Measurements from ENCODE around the gene DLGAP1.

The DLGAP1 gene

DNA sequence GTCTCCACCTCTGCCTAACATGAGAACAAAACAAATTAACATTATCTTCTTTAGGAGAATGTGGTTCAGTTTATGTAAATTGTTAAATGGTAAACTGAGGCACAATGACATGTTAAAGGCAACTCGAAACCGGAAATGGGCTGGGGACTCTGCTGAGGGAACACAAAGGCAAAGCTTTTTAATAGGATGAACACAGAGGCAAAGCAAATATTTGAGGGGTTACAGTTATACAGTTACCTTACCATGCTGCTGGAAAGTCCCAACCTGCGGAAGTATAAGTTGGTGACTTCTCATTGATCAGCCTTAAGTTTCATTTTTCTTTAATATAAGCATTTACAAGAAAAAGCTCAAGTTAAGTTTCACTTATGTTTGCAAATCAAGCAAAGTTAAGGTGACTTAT lies 195.0 kb downstream of the DLGAP1 start:
- H3K27me3 ChIP-seq (replicated peaks in 2 of 5; ENCODE audit: control insufficient read depth in 4 of 5, insufficient read depth in 5 of 5, low read length in 4 of 5), result no peaks in the 10 kb centered on the region
- WGBS (ENCODE audit: insufficient coverage), result 91% methylated on average over 2 of the region's 3 CpGs
- no peaks in the 10 kb centered on the region for H3K9me3 ChIP-seq (ENCODE audit: control extremely low read depth in 1 of 5, control insufficient read depth in 4 of 5, insufficient read depth in 2 of 5, low read depth in 1 of 5, low read length in 4 of 5)
- no peak for DNase-seq
- no peaks in the 10 kb centered on the region for H3K36me3 ChIP-seq (ENCODE audit: control insufficient read depth in 4 of 4, insufficient read depth in 4 of 4, low read length in 3 of 4)
- H3K4me3 ChIP-seq (ENCODE audit: control insufficient read depth in 1 of 7, extremely low read depth in 1 of 7, insufficient read depth in 4 of 7, low read depth in 2 of 7, low read length in 6 of 7), result no peak overlapping the region
- no peak overlapping the region for H3K27ac ChIP-seq (ENCODE audit: insufficient read depth in 1 of 2, low read depth in 1 of 2, low read length in 2 of 2, poor library complexity in 1 of 2, severe bottlenecking in 2 of 2)
- CTCF ChIA-PET, result no interaction called here
- POLR2A ChIA-PET, result no interaction called here
- H3K4me1 ChIP-seq (ENCODE audit: control extremely low read depth in 1 of 4, control insufficient read depth in 4 of 4, insufficient read depth in 4 of 4, low read length in 3 of 4), result no peaks in the 10 kb centered on the region

DNA sequence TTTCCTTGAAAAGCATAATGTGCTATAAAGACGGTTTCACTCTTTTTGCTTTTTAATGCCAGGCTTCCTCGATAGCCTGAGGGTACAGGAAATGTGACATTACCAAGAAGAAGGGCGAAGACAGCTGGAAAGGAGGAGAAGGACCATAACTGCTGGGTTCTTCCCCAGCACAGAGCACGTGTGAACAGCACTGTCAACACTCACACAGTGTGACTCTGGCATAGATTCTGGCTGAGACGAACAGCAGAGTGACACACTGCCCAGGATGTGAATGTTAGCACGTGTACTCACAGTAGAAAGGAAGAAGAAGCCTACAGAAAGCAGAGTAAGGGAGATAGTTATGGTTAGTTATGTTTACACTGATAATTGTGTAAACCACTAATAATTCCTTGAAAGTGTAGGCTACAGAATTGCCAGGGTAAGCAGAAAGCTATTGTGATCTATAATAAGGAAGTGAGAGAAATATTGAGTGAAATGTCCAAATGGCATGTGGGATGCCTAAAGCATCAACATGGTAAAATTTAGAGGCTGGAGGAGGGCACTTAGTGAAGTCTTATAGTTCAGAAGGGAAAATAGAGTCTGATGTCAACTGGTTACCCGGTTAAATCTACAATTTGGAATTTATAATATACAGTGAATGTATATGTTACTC lies 198.2 kb downstream of the DLGAP1 start:
- ChIA-PET POLR2A (no interaction called here), CTCF (interaction anchor here (0.5 kb wide), 1 partner anchor 76 kb away, joined by 3 read pairs; no protein-coding TSS in a partner anchor)
- no peaks in the 10 kb centered on the region for H3K4me1 ChIP-seq (ENCODE audit: control extremely low read depth in 1 of 4, control insufficient read depth in 4 of 4, insufficient read depth in 4 of 4, low read length in 3 of 4)
- H3K27me3 ChIP-seq (replicated peaks in 2 of 5; ENCODE audit: control insufficient read depth in 4 of 5, insufficient read depth in 5 of 5, low read length in 4 of 5), result no peaks in the 10 kb centered on the region
- H3K27ac ChIP-seq (ENCODE audit: insufficient read depth in 1 of 2, low read depth in 1 of 2, low read length in 2 of 2, poor library complexity in 1 of 2, severe bottlenecking in 2 of 2), result no peak overlapping the region
- H3K9me3 ChIP-seq (ENCODE audit: control extremely low read depth in 1 of 5, control insufficient read depth in 4 of 5, insufficient read depth in 2 of 5, low read depth in 1 of 5, low read length in 4 of 5), result no peaks in the 10 kb centered on the region
- no peak overlapping the region for H3K4me3 ChIP-seq (ENCODE audit: control insufficient read depth in 1 of 7, extremely low read depth in 1 of 7, insufficient read depth in 4 of 7, low read depth in 2 of 7, low read length in 6 of 7)
- DNase-seq, result no peak
- WGBS (ENCODE audit: insufficient coverage), result 90% methylated on average over 3 of the region's 7 CpGs
- no peaks in the 10 kb centered on the region for H3K36me3 ChIP-seq (ENCODE audit: control insufficient read depth in 4 of 4, insufficient read depth in 4 of 4, low read length in 3 of 4)

DNA sequence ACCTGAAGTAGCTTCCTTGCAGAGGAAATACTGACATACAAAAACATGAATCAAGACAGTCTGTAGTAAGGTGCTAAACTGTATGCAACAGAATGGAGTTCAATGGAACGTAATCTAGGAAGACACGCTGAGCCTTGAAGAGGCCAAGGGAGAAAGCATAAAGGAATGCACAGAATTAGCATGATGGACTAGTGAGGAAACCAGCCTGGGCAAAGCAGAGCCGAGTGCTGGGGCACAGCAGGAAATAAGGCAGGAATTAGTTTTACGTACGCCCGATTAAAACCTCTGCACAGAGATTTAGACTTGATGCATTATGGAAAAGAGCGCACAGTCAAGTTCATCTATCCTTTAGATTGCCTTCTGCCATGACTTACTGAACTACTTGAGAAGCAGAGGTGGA lies 200.3 kb downstream of the DLGAP1 start:
- ChIA-PET CTCF (no interaction called here), POLR2A (no interaction called here)
- Histone ChIP-seq H3K36me3 (ENCODE audit: control insufficient read depth in 4 of 4, insufficient read depth in 4 of 4, low read length in 3 of 4) (no peaks in the 10 kb centered on the region), H3K27me3 (replicated peaks in 2 of 5; ENCODE audit: control insufficient read depth in 4 of 5, insufficient read depth in 5 of 5, low read length in 4 of 5) (no peaks in the 10 kb centered on the region), H3K27ac (ENCODE audit: insufficient read depth in 1 of 2, low read depth in 1 of 2, low read length in 2 of 2, poor library complexity in 1 of 2, severe bottlenecking in 2 of 2) (no peak overlapping the region), H3K4me3 (ENCODE audit: control insufficient read depth in 1 of 7, extremely low read depth in 1 of 7, insufficient read depth in 4 of 7, low read depth in 2 of 7, low read length in 6 of 7) (no peak overlapping the region), H3K9me3 (ENCODE audit: control extremely low read depth in 1 of 5, control insufficient read depth in 4 of 5, insufficient read depth in 2 of 5, low read depth in 1 of 5, low read length in 4 of 5) (no peaks in the 10 kb centered on the region), H3K4me1 (ENCODE audit: control extremely low read depth in 1 of 4, control insufficient read depth in 4 of 4, insufficient read depth in 4 of 4, low read length in 3 of 4) (no peaks in the 10 kb centered on the region)
- DNase-seq, result no peak
- 60% methylated on average over 7 of the region's 7 CpGs for WGBS (ENCODE audit: insufficient coverage)

DNA sequence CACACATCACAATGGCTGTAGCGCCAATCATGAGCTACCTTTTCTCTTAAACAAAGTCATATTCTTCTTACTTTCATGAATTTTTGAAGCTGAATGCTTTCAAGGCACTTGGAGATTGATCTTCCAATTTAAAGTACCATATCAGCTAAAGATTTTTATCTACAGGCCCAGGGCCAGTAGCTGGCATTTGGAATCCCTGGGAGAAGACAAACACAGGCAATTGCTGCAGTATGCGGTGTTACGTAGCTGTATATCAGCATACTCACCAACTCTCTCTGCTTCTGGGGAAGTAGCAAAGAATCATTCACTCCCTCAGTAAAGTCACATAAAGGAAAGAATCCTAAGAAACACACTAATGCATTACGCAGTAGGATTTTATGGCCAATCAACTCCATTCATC lies 202.3 kb downstream of the DLGAP1 start:
- no peak for DNase-seq
- Histone ChIP-seq H3K27ac (ENCODE audit: insufficient read depth in 1 of 2, low read depth in 1 of 2, low read length in 2 of 2, poor library complexity in 1 of 2, severe bottlenecking in 2 of 2) (no peak overlapping the region), H3K4me1 (ENCODE audit: control extremely low read depth in 1 of 4, control insufficient read depth in 4 of 4, insufficient read depth in 4 of 4, low read length in 3 of 4) (no peaks in the 10 kb centered on the region), H3K9me3 (ENCODE audit: control extremely low read depth in 1 of 5, control insufficient read depth in 4 of 5, insufficient read depth in 2 of 5, low read depth in 1 of 5, low read length in 4 of 5) (no peaks in the 10 kb centered on the region), H3K4me3 (ENCODE audit: control insufficient read depth in 1 of 7, extremely low read depth in 1 of 7, insufficient read depth in 4 of 7, low read depth in 2 of 7, low read length in 6 of 7) (no peak overlapping the region), H3K27me3 (replicated peaks in 2 of 5; ENCODE audit: control insufficient read depth in 4 of 5, insufficient read depth in 5 of 5, low read length in 4 of 5) (no peaks in the 10 kb centered on the region), H3K36me3 (ENCODE audit: control insufficient read depth in 4 of 4, insufficient read depth in 4 of 4, low read length in 3 of 4) (no peaks in the 10 kb centered on the region)
- 100% methylated on average over 1 of the region's 4 CpGs for WGBS (ENCODE audit: insufficient coverage)
- ChIA-PET CTCF (no interaction called here), POLR2A (no interaction called here)

DNA sequence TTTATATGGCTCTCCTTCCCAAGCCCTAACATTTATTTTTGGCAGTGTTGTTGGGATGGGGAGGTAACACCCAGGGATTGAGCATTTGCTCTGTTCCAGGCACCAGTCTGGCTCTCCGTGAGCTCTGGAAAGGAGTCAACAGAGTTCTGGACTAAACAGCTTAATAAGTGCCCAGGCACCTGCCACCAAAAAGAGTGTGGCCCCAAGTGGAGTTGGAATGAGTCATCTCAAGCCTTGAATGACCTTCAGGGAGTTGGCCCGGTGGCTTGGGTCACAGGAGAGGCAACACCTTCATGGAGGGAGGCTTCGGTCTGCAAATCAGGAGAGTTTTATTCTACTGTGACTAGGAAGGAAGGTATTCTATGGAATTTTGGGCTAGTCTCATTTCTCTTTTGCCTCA lies 203.2 kb downstream of the DLGAP1 start:
- POLR2A ChIA-PET, result no interaction called here
- CTCF ChIA-PET, result no interaction called here
- Histone ChIP-seq H3K27ac (ENCODE audit: insufficient read depth in 1 of 2, low read depth in 1 of 2, low read length in 2 of 2, poor library complexity in 1 of 2, severe bottlenecking in 2 of 2) (no peak overlapping the region), H3K4me3 (ENCODE audit: control insufficient read depth in 1 of 7, extremely low read depth in 1 of 7, insufficient read depth in 4 of 7, low read depth in 2 of 7, low read length in 6 of 7) (no peak overlapping the region), H3K9me3 (ENCODE audit: control extremely low read depth in 1 of 5, control insufficient read depth in 4 of 5, insufficient read depth in 2 of 5, low read depth in 1 of 5, low read length in 4 of 5) (no peaks in the 10 kb centered on the region), H3K27me3 (replicated peaks in 2 of 5; ENCODE audit: control insufficient read depth in 4 of 5, insufficient read depth in 5 of 5, low read length in 4 of 5) (no peaks in the 10 kb centered on the region), H3K4me1 (ENCODE audit: control extremely low read depth in 1 of 4, control insufficient read depth in 4 of 4, insufficient read depth in 4 of 4, low read length in 3 of 4) (no peaks in the 10 kb centered on the region), H3K36me3 (ENCODE audit: control insufficient read depth in 4 of 4, insufficient read depth in 4 of 4, low read length in 3 of 4) (no peaks in the 10 kb centered on the region)
- 95% methylated on average over 3 of the region's 3 CpGs for WGBS (ENCODE audit: insufficient coverage)
- no peak for DNase-seq

DNA sequence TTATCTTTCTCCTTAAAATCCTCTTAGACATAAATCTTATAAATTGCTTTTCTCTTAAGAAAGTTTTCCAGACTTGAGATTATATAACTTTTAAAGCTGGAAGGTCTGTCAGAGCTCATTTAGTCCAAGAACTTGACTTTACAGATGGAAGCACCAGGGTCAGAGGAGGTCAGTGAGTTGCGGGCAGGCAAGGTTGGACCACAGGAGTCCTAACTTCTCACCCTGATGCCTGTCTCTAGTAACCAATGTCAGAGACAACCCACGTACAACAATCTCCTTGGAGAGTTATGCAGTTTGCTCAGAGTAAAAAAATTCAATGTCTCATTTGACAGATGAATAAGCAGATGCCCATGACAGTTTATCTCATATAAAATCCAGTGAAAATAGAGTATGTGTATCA lies 203.9 kb downstream of the DLGAP1 start:
- no peaks in the 10 kb centered on the region for H3K4me1 ChIP-seq (ENCODE audit: control extremely low read depth in 1 of 4, control insufficient read depth in 4 of 4, insufficient read depth in 4 of 4, low read length in 3 of 4)
- DNase-seq, result no peak
- ChIA-PET CTCF (no interaction called here), POLR2A (no interaction called here)
- no peak overlapping the region for H3K27ac ChIP-seq (ENCODE audit: insufficient read depth in 1 of 2, low read depth in 1 of 2, low read length in 2 of 2, poor library complexity in 1 of 2, severe bottlenecking in 2 of 2)
- H3K9me3 ChIP-seq (ENCODE audit: control extremely low read depth in 1 of 5, control insufficient read depth in 4 of 5, insufficient read depth in 2 of 5, low read depth in 1 of 5, low read length in 4 of 5), result no peaks in the 10 kb centered on the region
- 80% methylated on average over 2 of the region's 2 CpGs for WGBS (ENCODE audit: insufficient coverage)
- H3K4me3 ChIP-seq (ENCODE audit: control insufficient read depth in 1 of 7, extremely low read depth in 1 of 7, insufficient read depth in 4 of 7, low read depth in 2 of 7, low read length in 6 of 7), result no peak overlapping the region
- no peaks in the 10 kb centered on the region for H3K27me3 ChIP-seq (replicated peaks in 2 of 5; ENCODE audit: control insufficient read depth in 4 of 5, insufficient read depth in 5 of 5, low read length in 4 of 5)
- no peaks in the 10 kb centered on the region for H3K36me3 ChIP-seq (ENCODE audit: control insufficient read depth in 4 of 4, insufficient read depth in 4 of 4, low read length in 3 of 4)

DNA sequence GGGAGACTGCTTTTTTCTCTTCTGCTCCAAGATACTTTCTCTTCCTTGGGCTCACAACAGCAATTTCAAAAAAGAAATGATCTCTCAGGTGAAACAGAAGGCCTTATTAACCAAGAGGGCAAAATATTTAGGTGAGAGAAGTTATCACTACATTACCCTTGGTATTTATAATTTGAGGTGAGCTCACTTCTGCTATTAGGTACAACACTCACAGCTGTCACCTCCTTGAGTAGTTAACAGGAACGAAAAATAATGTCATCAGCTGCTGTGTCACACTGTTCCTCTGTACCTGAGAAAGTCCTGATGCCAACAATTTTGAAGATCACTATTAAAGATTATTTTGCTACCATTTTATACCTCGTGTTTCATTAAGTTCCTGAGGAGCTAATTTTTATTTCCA lies 205.0 kb downstream of the DLGAP1 start:
- Histone ChIP-seq H3K4me1 (ENCODE audit: control extremely low read depth in 1 of 4, control insufficient read depth in 4 of 4, insufficient read depth in 4 of 4, low read length in 3 of 4) (no peaks in the 10 kb centered on the region), H3K9me3 (ENCODE audit: control extremely low read depth in 1 of 5, control insufficient read depth in 4 of 5, insufficient read depth in 2 of 5, low read depth in 1 of 5, low read length in 4 of 5) (no peaks in the 10 kb centered on the region), H3K4me3 (ENCODE audit: control insufficient read depth in 1 of 7, extremely low read depth in 1 of 7, insufficient read depth in 4 of 7, low read depth in 2 of 7, low read length in 6 of 7) (no peak overlapping the region), H3K27ac (ENCODE audit: insufficient read depth in 1 of 2, low read depth in 1 of 2, low read length in 2 of 2, poor library complexity in 1 of 2, severe bottlenecking in 2 of 2) (no peak overlapping the region), H3K27me3 (replicated peaks in 2 of 5; ENCODE audit: control insufficient read depth in 4 of 5, insufficient read depth in 5 of 5, low read length in 4 of 5) (no peaks in the 10 kb centered on the region), H3K36me3 (ENCODE audit: control insufficient read depth in 4 of 4, insufficient read depth in 4 of 4, low read length in 3 of 4) (no peaks in the 10 kb centered on the region)
- POLR2A ChIA-PET, result no interaction called here
- no peak for DNase-seq
- 70% methylated on average over 1 of the region's 2 CpGs for WGBS (ENCODE audit: insufficient coverage)
- CTCF ChIA-PET, result no interaction called here
